HepG2 (cell line): ENCODE results near the gene SLC22A23. TPM values are rescaled to one million over a fixed set of nuclear protein-coding genes. Genes with fewer than 3 reads are reported as not detected.

ENCODE experiments used
- ASH2L ChIP-seq: fragments of 300-600, 200-600 bp; sonication (generic); IDR thresholded peaks from 2 replicates; pipeline ENCODE4 v1.7.0; 2017; ENCODE audit warnings: low read depth, mild to moderate bottlenecking, moderate library complexity, mixed read lengths, low read length; ENCODE audit not compliant: insufficient read length
- EZH2 ChIP-seq: conservative IDR thresholded peaks from 2 replicates; pipeline ENCODE4 v1.6.1; 2012; ENCODE audit warnings: mild to moderate bottlenecking, low read depth, low read length, moderate library complexity
- NR1H2 ChIP-seq: sonication (generic); formaldehyde crosslinking; IDR thresholded peaks from 2 replicates; pipeline ENCODE4 v1.8.1; 2022; ENCODE audit warnings: low read depth, missing genetic modification reagents, borderline replicate concordance
- POGK ChIP-seq: sonication (generic); formaldehyde crosslinking; conservative IDR thresholded peaks from 2 replicates; pipeline ENCODE4 v1.8.0; 2022; ENCODE audit warnings: mild to moderate bottlenecking, moderate library complexity, missing genetic modification reagents
- RFX3 ChIP-seq: IDR thresholded peaks from 2 replicates; pipeline ENCODE4 v1.6.1; 2016; ENCODE audit warnings: missing biosample characterization, missing genetic modification reagents
- RFXAP ChIP-seq: sonication (generic); formaldehyde crosslinking; IDR thresholded peaks from 2 replicates; pipeline ENCODE4 v1.4.0; 2020; ENCODE audit warnings: missing genetic modification reagents, borderline replicate concordance
- ZBED4 ChIP-seq: sonication (generic); formaldehyde crosslinking; IDR thresholded peaks from 2 replicates; pipeline ENCODE4 v1.4.0; 2020; ENCODE audit warnings: missing genetic modification reagents, borderline replicate concordance
- ZFP36L2 ChIP-seq: sonication (generic); formaldehyde crosslinking; IDR thresholded peaks from 2 replicates; pipeline ENCODE4 v1.4.0; 2020; ENCODE audit warnings: missing genetic modification reagents
- ZFP90 ChIP-seq: sonication (generic); formaldehyde crosslinking; IDR thresholded peaks from 2 replicates; pipeline ENCODE4 v1.8.0; 2022; ENCODE audit warnings: missing genetic modification reagents, mild to moderate bottlenecking, inconsistent platforms, borderline replicate concordance
- ZHX1 ChIP-seq: sonication (generic); formaldehyde crosslinking; IDR thresholded peaks from 2 replicates; pipeline ENCODE4 v1.8.1; 2022; ENCODE audit warnings: low read depth, mild to moderate bottlenecking, missing genetic modification reagents
- ZNF275 ChIP-seq: sonication (generic); formaldehyde crosslinking; IDR thresholded peaks from 2 replicates; pipeline ENCODE4 v1.8.0; 2022; ENCODE audit warnings: missing genetic modification reagents, mild to moderate bottlenecking, inconsistent platforms, borderline replicate concordance
- ZNF567 ChIP-seq: sonication (generic); formaldehyde crosslinking; IDR thresholded peaks from 2 replicates; pipeline ENCODE4 v1.8.1; 2023; ENCODE audit warnings: mild to moderate bottlenecking, missing genetic modification reagents, borderline replicate concordance
- polyA plus RNA-seq, 8 experiments: library from polyadenylated mRNA; depleted of rRNA in 3 of 8; stranded (reverse) in 7 of 8; unstranded in 1 of 8; fragments of >200 nt; fragmentation: Illumina TruSeq in 4 of 8; extraction: Trizol in 4 of 8; gene quantifications; 2 replicates each; pipeline versions ENCODE4 v1.2.1 to v1.2.3, GENCODE V29; 2011 to 2016; ENCODE audit warnings: low read depth in 4 of 8, missing spikeins in 1 of 8, mixed read lengths in 1 of 8; ENCODE audit not compliant: insufficient read depth in 1 of 8
- total RNA-seq, 5 experiments: library from RNA; depleted of rRNA; stranded (reverse); fragments of >200 nt; fragmentation: Illumina TruSeq; extraction: Trizol; gene quantifications; 2 replicates each; pipeline ENCODE4 v1.2.3, GENCODE V29; 2016; ENCODE audit warnings: low read depth in 1 of 5
- TF ChIP-seq, protein P1 (sequence below): sonication (generic); formaldehyde crosslinking; IDR thresholded peaks from 2 replicates; pipeline ENCODE4 v1.4.0; 2020; ENCODE audit warnings: missing genetic modification reagents, low read depth, mild to moderate bottlenecking, borderline replicate concordance
- TF ChIP-seq, protein P2 (sequence below): sonication (generic); formaldehyde crosslinking; IDR thresholded peaks from 2 replicates; pipeline ENCODE4 v1.5.1; 2020; ENCODE audit warnings: mild to moderate bottlenecking, missing genetic modification reagents, moderate library complexity

Gene SLC22A23
- total and polyA plus RNA-seq, 2 of the 13 experiments (the other 11 are each of a cell fraction or from before 2014, with no cell fraction given), result 11.8 to 17.5 TPM

- TF ChIP-seq ZBED4 (CRISPR knock-in tag), result peak; percentile 57; the same call in 1 of the 2 replicates
- no peak for TF ChIP-seq EZH2
- TF ChIP-seq, protein P1, sequence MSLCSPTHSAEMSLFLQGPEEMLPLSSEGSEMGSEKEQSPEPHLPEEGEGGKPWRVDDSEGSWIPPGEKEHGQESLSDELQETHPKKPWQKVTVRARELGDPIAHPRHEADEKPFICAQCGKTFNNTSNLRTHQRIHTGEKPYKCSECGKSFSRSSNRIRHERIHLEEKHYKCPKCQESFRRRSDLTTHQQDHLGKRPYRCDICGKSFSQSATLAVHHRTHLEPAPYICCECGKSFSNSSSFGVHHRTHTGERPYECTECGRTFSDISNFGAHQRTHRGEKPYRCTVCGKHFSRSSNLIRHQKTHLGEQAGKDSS (CRISPR knock-in tag), result no peak
- no peak; the same call in 1 of the 2 replicates for TF ChIP-seq ZNF567 (CRISPR knock-in tag)
- peak; percentile 99 for TF ChIP-seq ASH2L
- peak; percentile 9; the same call in 1 of the 2 replicates for TF ChIP-seq ZFP90
- no peak for TF ChIP-seq ZFP36L2 (CRISPR knock-in tag)
- TF ChIP-seq NR1H2 (CRISPR knock-in tag), result no peak
- no peak for TF ChIP-seq ZNF275 (CRISPR knock-in tag)
- TF ChIP-seq, protein P2, sequence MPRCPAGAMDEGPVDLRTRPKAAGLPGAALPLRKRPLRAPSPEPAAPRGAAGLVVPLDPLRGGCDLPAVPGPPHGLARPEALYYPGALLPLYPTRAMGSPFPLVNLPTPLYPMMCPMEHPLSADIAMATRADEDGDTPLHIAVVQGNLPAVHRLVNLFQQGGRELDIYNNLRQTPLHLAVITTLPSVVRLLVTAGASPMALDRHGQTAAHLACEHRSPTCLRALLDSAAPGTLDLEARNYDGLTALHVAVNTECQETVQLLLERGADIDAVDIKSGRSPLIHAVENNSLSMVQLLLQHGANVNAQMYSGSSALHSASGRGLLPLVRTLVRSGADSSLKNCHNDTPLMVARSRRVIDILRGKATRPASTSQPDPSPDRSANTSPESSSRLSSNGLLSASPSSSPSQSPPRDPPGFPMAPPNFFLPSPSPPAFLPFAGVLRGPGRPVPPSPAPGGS (CRISPR knock-in tag), result no peak
- peak; percentile 61; the same call in 1 of the 2 replicates for TF ChIP-seq POGK
- TF ChIP-seq ZHX1, result 0 out of 2 replicates have a peak, but pooled peaks have one; percentile 25
- 0 out of 2 replicates have a peak, but pooled peaks have one; percentile 48 for TF ChIP-seq RFX3 (CRISPR knock-in tag)
- peak; percentile 33; the same call in 1 of the 2 replicates for TF ChIP-seq RFXAP (CRISPR knock-in tag)
These were observed 76.3 kb downstream of the SLC22A23 start (continued) for GRCh38 chr6:3380344-3381232.
